A549 (cell line): Measurements from ENCODE around the gene POLR1B. TPM values are rescaled to one million over a fixed set of nuclear protein-coding genes. Genes with fewer than 3 reads are reported as not detected.

Experiments used
- ATAC-seq, 2 experiments: fragments of 200-7000 bp in 1 of 2; fragments of >200 bp in 1 of 2; cut with Nextera tagmentation in 1 of 2; cut with Tn5 transposase in 1 of 2; 3 replicates each; pipeline versions ENCODE4 v1.8.0 to v1.9.1; 2018 to 2020; ENCODE audit warnings: mild to moderate bottlenecking in 1 of 2, moderate library complexity in 1 of 2
- CTCF ChIA-PET: fragments of 300-600 bp; sonication (Branson Sonifier 250); formaldehyde crosslinking; extraction: SDS; loops from one replicate; lab custom pipeline; 2021; ENCODE audit warnings: antibody characterized with exemption, inconsistent platforms; lab: Yijun Ruan, JAX
- POLR2A ChIA-PET: fragments of 350-600 bp; formaldehyde crosslinking; extraction: SDS; loops from one replicate; lab custom pipeline; 2021; ENCODE audit warnings: antibody characterized with exemption, inconsistent platforms; lab: Yijun Ruan, JAX
- DNase-seq, 2 experiments: peaks; one replicate each; pipeline versions ENCODE4 v3.0.0 to v3.0.0-alpha.2; 2011 to 2016; ENCODE audit warnings: low read depth in 1 of 2, low spot score in 1 of 2
- FAIRE-seq: peaks from 2 replicates; lab custom pipeline; 2011; peaks lifted over from hg19 to GRCh38; lab: Jason Lieb, UNC
- H3K27ac ChIP-seq, 2 experiments: fragments of >200 bp; sonication (Bioruptor Twin); formaldehyde crosslinking; 3 replicates each; pipeline ENCODE4 v1.5.1; 2016 to 2017
- H3K4me1 ChIP-seq: fragments of >200 bp; sonication (Bioruptor Twin); formaldehyde crosslinking; 3 replicates; pipeline ENCODE4 v1.6.1; 2016
- H3K4me2 ChIP-seq: fragments of >200 bp; sonication (Bioruptor Twin); formaldehyde crosslinking; 3 replicates; pipeline ENCODE4 v1.6.1; 2016
- H3K4me3 ChIP-seq: fragments of >200 bp; sonication (Bioruptor Twin); formaldehyde crosslinking; 3 replicates; pipeline ENCODE4 v1.5.1; 2016
- H3K9me3 ChIP-seq: fragments of >200 bp; sonication (Bioruptor Twin); formaldehyde crosslinking; 3 replicates; pipeline ENCODE4 v1.6.1; 2016
- ATOH8 ChIP-seq: fragments of 250-450 bp; sonication (Bioruptor Pico); IDR thresholded peaks from 2 replicates; pipeline ENCODE4 v1.5.0; 2020; ENCODE audit warnings: low read depth, mild to moderate bottlenecking, moderate library complexity
- CBX2 ChIP-seq: fragments of 200-600 bp; sonication (generic); IDR thresholded peaks from 2 replicates; pipeline ENCODE4 v1.6.1; 2016; ENCODE audit warnings: low read depth, mild to moderate bottlenecking, borderline replicate concordance
- CBX8 ChIP-seq: fragments of 200-600 bp; sonication (generic); IDR thresholded peaks from 2 replicates; pipeline ENCODE4 v1.6.1; 2016
- CHD4 ChIP-seq: fragments of 200-600 bp; sonication (generic); IDR thresholded peaks from 2 replicates; pipeline ENCODE4 v1.6.1; 2016; ENCODE audit warnings: antibody characterized with exemption, mild to moderate bottlenecking, borderline replicate concordance
- E2F6 ChIP-seq: IDR thresholded peaks from 2 replicates; pipeline ENCODE4 v1.6.1; 2012; ENCODE audit warnings: low read depth, borderline replicate concordance
- ELK1 ChIP-seq: fragments of 150-350 bp; IDR thresholded peaks from 2 replicates; pipeline ENCODE4 v1.6.1; 2014; ENCODE audit warnings: low read depth, mild to moderate bottlenecking, low read length
- EP300 ChIP-seq, 2 experiments: fragments of >200 bp; sonication (Bioruptor Twin); formaldehyde crosslinking; IDR thresholded peaks; 2 replicates in 1 of 2; 3 replicates in 1 of 2; pipeline ENCODE4 v1.6.1; 2016 to 2017
- ESRRA ChIP-seq: fragments of 150-350 bp; IDR thresholded peaks from 2 replicates; pipeline ENCODE4 v1.6.1; 2014; ENCODE audit warnings: mild to moderate bottlenecking, low read length, borderline replicate concordance
- FOXS1 ChIP-seq: fragments of 250-450 bp; sonication (Bioruptor Pico); IDR thresholded peaks from 2 replicates; pipeline ENCODE4 v1.5.0; 2020; ENCODE audit warnings: mild to moderate bottlenecking, moderate library complexity
- GATA3 ChIP-seq: IDR thresholded peaks from 2 replicates; pipeline ENCODE4 v1.6.1; 2012; ENCODE audit warnings: borderline replicate concordance
- HEYL ChIP-seq: fragments of 250-450 bp; sonication (Bioruptor Pico); IDR thresholded peaks from 2 replicates; pipeline ENCODE4 v1.8.0; 2021; ENCODE audit warnings: mild to moderate bottlenecking, moderate library complexity
- HMGXB4 ChIP-seq: fragments of 250-450 bp; sonication (Bioruptor Pico); IDR thresholded peaks from 2 replicates; pipeline ENCODE4 v1.5.0; 2021; ENCODE audit warnings: mild to moderate bottlenecking, moderate library complexity, borderline replicate concordance
- HOXA7 ChIP-seq: fragments of 250-450 bp; sonication (Bioruptor Pico); IDR thresholded peaks from 2 replicates; pipeline ENCODE4 v1.5.0; 2020; ENCODE audit warnings: mild to moderate bottlenecking, moderate library complexity
- KDM5A ChIP-seq: fragments of 200-600 bp; sonication (generic); IDR thresholded peaks from 2 replicates; pipeline ENCODE4 v1.6.1; 2016; ENCODE audit warnings: antibody characterized with exemption, mild to moderate bottlenecking
- MAZ ChIP-seq: fragments of 150-350 bp; IDR thresholded peaks from 2 replicates; pipeline ENCODE4 v1.6.1; 2014; ENCODE audit warnings: antibody characterized with exemption, low read depth, low read length, borderline replicate concordance
- NFE2L2 ChIP-seq: fragments of 150-350 bp; conservative IDR thresholded peaks from 2 replicates; pipeline ENCODE4 v1.6.1; 2014; ENCODE audit warnings: low read length
- POLR2A ChIP-seq: IDR thresholded peaks from 2 replicates; pipeline ENCODE4 v1.6.1; 2012; ENCODE audit warnings: mild to moderate bottlenecking, low read length
- POLR2AphosphoS2 ChIP-seq: conservative IDR thresholded peaks from 2 replicates; pipeline ENCODE4 v1.6.1; 2012; ENCODE audit warnings: low read length, improper control_type of control experiment, inconsistent platforms
- RARB ChIP-seq: fragments of 250-450 bp; sonication (Bioruptor Pico); IDR thresholded peaks from 2 replicates; pipeline ENCODE4 v1.8.0; 2021; ENCODE audit warnings: mild to moderate bottlenecking, moderate library complexity
- RCOR1 ChIP-seq: fragments of 150-350 bp; IDR thresholded peaks from 2 replicates; pipeline ENCODE4 v1.6.1; 2014; ENCODE audit warnings: antibody characterized with exemption, low read length, low read depth
- REST ChIP-seq: fragments of 200-600 bp; sonication (generic); IDR thresholded peaks from 2 replicates; pipeline ENCODE4 v1.6.1; 2016; ENCODE audit warnings: antibody characterized with exemption, mild to moderate bottlenecking, moderate library complexity
- RFX5 ChIP-seq: fragments of 450-650 bp; IDR thresholded peaks from 2 replicates; pipeline ENCODE4 v1.7.1; 2014; ENCODE audit warnings: antibody characterized with exemption, mild to moderate bottlenecking, moderate library complexity
- USF2 ChIP-seq: fragments of 450-650 bp; IDR thresholded peaks from 2 replicates; pipeline ENCODE4 v1.6.1; 2014; ENCODE audit warnings: antibody characterized with exemption
- WGBS: methylation state at CpG from one replicate; pipeline ENCODE4 v1.1.6; 2017; ENCODE audit errors: missing lambda C conversion rate; 5-methylcytosine and 5-hydroxymethylcytosine counted together
- polyA plus RNA-seq, 4 experiments: library from polyadenylated mRNA; depleted of rRNA in 3 of 4; stranded (reverse); fragments of >200 nt; fragmentation: RNase III in 1 of 4; extraction: RNeasy Plus Mini Kit Qiagen cat#74134 plus additional on column Dnase treatment in 1 of 4; gene quantifications; 2 replicates in 3 of 4; 3 replicates in 1 of 4; pipeline ENCODE4 v1.2.3, GENCODE V29; 2011 to 2017

POLR1B gene
- polyA plus RNA-seq, 2 of the 4 experiments (the other 2 are of a cell fraction): 18.9 to 41.2 TPM

- ChIA-PET CTCF (interaction anchor here (11.7 to 11.9 kb wide), 2 partner anchors 25 to 123 kb away, joined by 137 to 230 read pairs; partner anchors contain the start of gene NT5DC4), POLR2A (no interaction called here)
- Histone ChIP-seq H3K9me3 (no peaks in the 10 kb centered on the region), H3K27ac (no peak overlapping the region), H3K4me1 (peaks cover 12% of the 10 kb centered on the region), H3K4me2 (no peak overlapping the region), H3K4me3 (no peak overlapping the region)
- no peak for TF ChIP-seq HMGXB4
- no peak for TF ChIP-seq MAZ
- TF ChIP-seq POLR2A: no peak
- no peak for TF ChIP-seq CBX8
- no peak for TF ChIP-seq EP300 (IDR thresholded peaks at IDR 0.05)
- TF ChIP-seq RARB (CRISPR knock-in tag): no peak
- no peak for TF ChIP-seq FOXS1
- TF ChIP-seq CBX2: no peak
- TF ChIP-seq USF2: no peak
- no peak for TF ChIP-seq HOXA7 (CRISPR knock-in tag)
- no peak for TF ChIP-seq ELK1
- TF ChIP-seq RCOR1: no peak
- no peak for TF ChIP-seq REST
- TF ChIP-seq RFX5: no peak
- TF ChIP-seq ATOH8: no peak
- no peak for TF ChIP-seq ESRRA
- TF ChIP-seq CHD4: no peak
- no peak for TF ChIP-seq E2F6
- ATAC-seq (no peak), FAIRE-seq (no peak), DNase-seq (no peak)
- WGBS: 35% methylated on average over 2 of the region's 2 CpGs
Measured at GRCh38 chr2:112603731-112604130, 61.5 kb downstream of the POLR1B start.

- Histone ChIP-seq H3K4me3 (no peak overlapping the region), H3K9me3 (no peaks in the 10 kb centered on the region), H3K4me2 (no peak overlapping the region), H3K4me1 (peaks cover 7% of the 10 kb centered on the region), H3K27ac (no peak overlapping the region)
- ChIA-PET POLR2A (no interaction called here), CTCF (interaction anchor here (0.6 to 11.9 kb wide), 4 partner anchors 16 to 121 kb away, joined by 3 to 230 read pairs (median 70); partner anchors contain the start of genes NT5DC4 and SLC20A1)
- ATAC-seq (no peak), FAIRE-seq (no peak), DNase-seq (no peak)
- 57% methylated on average over 4 of the region's 4 CpGs for WGBS
- TF ChIP-seq HEYL: no peak
- no peak for TF ChIP-seq RCOR1
- TF ChIP-seq GATA3: no peak
- TF ChIP-seq RFX5: no peak
- TF ChIP-seq NFE2L2: no peak
- no peak for TF ChIP-seq POLR2AphosphoS2
- TF ChIP-seq ATOH8: no peak
- TF ChIP-seq MAZ: no peak
- TF ChIP-seq KDM5A: no peak
- TF ChIP-seq RARB (CRISPR knock-in tag): no peak
- no peak for TF ChIP-seq REST
Measured at GRCh38 chr2:112604952-112605351, 62.7 kb downstream of the POLR1B start.
